HG03095 (cell line): ENCODE results near the gene C19orf33.
"Not testable (repeated sequence)": the region's sequence is repeated elsewhere in the genome, so short reads cannot be mapped to it uniquely, and the experiment has no call there.

Source experiments
- ATAC-seq: cut with Tn5 transposase; IDR thresholded peaks from one replicate; pipeline ENCODE4 v1.9.1; 2021; ENCODE audit warnings: moderate library complexity; ENCODE audit not compliant: unreplicated experiment

C19orf33 gene

DNA sequence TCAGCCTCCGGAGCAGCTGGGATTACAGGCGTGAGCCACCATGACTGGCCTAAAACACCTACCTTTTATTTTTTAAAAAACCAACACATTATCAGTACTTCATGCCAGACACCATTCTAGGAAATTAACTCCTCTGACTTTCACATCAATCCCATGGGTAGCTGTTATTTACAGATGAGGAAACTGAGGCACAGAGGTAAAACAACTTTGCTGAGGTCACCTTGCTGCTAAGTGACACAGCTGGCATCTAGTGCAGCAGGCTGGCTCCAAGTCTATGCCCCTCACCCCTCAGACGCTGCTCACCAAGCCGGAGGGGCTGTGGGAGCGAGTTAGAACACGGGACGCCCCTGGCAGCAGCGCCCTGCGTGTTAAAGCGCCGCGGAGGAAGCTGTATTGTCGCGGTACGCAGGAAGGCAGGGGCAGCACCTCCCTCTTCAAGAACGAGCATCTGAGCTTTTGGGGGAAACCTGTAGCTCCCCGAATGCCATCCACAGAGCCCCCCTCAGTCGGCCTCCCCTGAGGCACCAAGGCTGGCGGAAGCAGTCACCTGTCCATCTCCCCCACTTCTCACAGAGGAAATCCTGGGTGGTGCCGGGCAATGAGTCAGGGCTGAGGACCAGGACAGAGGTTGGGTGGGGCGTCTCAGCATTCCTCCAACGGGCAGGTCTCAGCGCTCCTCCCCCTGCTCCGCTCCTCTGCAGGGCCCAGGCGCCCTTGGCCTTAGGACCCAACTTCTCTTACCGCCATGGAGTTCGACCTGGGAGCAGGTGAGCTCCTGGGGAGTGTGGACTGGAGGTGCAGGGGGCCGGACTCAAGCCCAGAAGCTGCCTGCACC lies at the start of gene C19orf33:
Gene C19orf33 (plus strand): TSS at position 735 of the 835 bp plus-strand sequence. CDS start 11 bp downstream, at position 746.
- ATAC-seq = no peak

DNA sequence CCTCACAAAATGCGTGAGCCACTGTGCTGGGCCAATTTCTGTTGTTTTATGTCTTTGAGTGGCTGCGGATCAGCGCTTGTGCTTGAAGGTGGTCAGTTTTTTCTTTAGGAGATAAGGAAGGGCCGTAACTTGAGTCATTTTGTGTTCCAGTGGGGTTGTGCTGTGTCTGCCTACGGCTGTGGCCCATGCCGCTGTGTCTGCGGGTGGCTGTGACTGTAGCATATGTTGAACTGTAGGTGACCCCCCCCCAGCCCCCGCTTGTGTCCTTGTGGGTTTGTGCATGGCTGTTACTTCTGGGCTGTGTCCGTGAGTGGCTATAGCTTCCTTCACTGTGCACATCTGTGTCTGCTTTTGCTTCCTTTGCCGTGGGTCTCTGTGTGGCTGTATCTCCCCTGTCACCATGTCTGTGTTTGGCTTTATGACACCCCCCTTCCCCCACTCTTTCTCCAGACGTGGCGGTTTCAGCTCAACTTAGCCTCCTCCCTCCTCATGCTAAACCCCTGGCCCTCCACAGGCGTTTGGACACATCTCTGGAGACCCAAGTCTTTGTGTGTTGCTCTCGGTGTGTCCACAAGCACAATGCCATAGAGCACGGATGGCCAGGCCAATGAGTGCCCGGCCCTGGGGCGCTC lies 48.6 kb upstream of the C19orf33 start:
- no peak for ATAC-seq

DNA sequence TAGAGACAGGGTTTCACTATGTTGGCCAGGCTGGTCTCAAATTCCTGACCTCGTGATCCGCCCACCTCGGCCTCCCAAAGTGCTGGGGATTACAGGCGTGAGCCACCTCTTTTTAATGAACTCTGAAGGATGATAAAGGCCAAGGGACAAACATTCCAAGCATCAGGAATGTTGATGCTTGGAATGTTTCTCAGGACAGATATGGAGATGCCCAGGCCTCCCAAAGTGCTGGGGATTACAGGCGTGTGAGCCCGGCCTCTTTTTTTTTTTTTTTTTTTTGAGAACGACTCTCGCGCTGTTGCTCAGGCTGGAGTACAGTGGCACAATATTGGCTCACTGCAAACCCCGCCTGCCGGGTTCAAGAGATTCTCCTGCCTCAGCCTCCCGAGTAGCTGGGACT lies 42.1 kb upstream of the C19orf33 start:
- ATAC-seq = not testable (repeated sequence)

DNA sequence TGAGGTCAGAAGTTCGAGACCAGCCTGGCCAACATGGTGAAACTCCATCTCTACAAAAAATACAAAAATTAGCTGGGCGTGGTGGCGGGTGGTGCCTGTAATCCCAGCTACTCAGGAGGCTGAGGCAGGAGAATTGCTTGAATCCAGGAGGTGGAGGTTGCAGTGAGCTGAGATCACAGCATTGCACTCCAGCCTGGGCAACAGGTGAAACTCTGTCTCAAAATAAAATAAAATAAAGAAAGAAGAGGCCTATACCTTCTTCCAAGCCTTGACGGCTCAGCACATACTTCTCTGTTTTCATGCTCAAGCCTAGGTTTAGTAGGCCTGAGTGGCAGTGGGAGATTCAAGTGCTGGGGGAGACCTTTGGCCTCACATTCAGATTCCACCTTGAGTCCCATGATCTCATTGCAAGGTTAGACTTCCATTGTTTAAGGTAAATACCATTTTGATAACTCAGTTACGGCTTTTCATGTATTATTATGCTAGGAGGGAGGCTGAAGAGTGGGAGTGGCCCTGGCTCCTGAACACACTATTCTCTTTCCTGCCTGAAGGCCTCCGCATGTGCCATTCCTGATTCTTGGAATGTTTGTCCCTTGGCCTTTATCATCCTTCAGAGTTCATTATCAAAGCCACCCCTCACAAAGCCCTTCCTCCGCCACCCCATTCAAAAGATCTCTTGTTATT lies 41.3 kb upstream of the C19orf33 start:
- no peak for ATAC-seq

DNA sequence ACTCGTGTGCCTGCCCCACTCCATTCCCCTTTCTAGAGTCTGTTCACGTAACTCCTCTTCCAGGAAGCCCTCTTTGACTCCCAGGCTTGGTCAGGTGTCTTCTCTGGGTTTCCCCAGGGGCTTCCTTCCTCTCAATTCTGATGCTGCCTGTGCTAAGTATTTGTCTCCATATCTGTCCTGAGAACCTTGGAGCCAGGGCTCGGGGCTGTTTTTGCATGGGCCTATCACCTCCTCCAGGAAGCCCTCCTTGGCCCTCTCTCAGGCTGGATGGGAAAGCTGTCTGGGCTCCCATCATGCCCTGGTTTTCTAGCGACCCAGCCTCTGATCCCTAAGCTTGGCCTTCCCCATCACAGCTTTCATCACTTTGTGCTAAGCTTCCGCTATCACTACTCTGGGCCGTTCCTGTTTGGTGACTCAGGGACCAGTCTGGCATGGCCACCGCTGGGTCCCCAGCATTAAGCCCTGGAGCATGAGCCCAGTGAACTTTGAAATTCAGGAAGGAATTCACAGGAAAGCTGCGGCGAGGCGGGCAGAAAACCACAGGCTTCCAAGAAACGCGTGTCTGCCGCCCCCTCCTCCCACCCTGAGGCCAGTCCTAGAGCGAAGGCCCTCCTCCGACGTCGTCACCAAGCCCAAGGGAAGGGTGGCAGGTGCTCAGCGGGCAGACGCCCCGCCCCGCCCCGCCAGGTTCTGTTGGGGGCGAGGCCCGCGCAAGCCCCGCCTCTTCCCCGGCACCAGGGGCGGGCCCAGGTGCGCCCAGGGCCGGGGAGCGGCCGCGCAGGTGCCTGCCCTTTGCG lies 40.2 kb upstream of the C19orf33 start:
- ATAC-seq = peak; percentile 55

DNA sequence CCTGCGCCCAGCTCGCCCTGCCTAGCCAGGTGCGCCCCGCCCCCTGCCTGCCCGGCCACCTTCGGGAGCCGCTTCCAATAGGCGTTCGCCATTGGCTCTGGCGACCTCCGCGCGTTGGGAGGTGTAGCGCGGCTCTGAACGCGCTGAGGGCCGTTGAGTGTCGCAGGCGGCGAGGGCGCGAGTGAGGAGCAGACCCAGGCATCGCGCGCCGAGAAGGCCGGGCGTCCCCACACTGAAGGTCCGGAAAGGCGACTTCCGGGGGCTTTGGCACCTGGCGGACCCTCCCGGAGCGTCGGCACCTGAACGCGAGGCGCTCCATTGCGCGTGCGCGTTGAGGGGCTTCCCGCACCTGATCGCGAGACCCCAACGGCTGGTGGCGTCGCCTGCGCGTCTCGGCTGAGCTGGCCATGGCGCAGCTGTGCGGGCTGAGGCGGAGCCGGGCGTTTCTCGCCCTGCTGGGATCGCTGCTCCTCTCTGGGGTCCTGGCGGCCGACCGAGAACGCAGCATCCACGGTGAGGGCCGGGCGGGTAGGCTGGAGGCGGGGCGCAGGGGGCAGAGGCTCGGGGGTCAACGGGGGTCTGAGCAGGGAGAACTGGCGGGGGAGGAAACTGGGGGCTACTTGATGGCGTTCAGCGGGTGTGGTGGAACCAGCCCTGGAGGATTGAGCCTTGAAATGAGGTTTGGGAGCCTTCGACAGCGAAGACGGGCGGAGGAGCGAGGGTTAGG lies 39.4 kb upstream of the C19orf33 start, which contains the start of gene SPINT2:
Gene SPINT2 (plus strand): TSS at position 88 of the 727 bp plus-strand sequence. CDS start 320 bp downstream, at position 408.
- ATAC-seq = peak; percentile 6

DNA sequence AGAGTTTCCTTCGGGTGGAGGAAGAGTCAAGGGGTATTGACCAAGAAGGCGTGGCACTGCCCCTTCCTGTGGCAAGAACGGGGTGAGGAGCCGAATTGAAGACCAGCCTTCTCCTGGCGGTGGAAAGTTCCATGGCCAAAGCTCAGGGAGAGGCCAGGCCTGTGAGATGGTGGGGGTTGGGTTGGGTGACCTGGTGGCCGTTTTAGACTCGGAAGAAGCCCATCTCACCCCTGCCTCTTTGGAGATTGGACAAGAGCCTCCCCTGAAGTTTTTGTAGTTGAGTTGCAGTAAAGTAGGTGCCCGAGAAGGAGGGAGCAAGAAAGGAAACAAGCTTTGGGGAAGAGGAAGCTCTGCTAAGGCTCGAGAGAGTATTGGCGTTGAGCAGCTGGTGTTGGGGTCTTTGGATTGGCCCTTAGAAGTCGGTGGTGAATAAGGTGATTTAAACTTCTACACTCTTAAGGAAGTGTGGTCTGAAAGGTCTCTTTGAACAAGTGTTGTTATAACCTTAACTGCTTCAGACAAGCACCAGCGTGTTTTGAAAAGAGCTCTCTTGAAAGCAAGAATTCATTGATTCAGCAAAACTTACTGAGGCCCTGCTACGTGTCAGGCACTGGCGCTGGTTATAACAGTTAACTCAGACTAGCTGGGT lies 38.7 kb upstream of the C19orf33 start:
- ATAC-seq = no peak

DNA sequence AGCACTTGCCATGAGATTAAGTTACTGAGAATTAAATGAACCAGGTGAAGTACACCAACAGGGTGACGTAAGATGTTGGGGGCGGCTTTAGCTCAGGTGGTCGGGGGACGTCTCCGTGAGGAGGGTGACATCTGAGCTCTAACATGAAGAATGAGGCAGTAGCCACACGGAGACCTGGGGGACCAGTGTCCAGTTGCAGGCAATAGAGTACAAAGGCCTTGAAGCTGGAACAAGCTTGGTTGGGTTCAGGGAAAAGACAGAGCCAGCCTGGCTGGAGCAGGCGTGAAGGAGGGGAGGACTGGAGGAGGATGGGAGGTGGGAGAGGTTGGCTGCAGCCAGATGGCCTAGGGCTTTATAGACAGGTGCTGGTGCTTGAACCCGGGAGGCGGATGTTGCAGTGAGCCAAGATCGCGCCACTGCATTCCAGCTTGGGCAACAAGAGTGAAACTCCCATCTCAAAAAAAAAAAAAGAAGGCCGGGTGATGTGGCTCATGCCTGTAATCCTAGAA lies 38.1 kb upstream of the C19orf33 start:
- ATAC-seq = no peak

DNA sequence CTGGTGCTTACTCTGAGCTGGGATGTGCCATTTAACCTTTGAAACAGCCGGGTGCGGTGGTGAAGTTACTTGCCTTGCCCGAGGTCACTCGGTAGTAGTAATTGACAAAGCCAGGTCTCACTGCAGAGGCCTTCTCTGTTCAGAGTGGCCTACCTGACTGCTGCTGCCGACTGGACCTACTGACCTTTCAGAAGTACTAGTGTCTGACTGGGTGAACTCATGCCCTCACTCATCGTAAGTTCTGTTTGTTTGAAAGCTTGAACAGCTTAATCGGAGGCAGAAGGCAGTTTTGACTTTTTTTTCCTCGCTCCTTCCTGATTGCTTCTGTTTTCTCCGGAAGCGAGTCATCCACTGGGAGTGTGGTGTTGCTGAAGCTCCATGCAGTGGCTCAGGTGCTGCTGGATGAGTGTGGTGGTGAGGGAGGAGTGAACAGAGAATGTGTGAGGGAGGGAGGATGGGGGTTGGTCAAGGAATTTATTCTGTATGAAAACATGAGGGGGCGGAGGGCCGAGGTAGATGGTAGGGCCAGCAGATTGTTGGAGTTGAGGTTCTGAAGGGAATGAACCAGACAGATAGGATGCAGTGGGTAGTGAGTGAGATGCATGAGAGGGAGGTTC lies 37.0 kb upstream of the C19orf33 start:
- no peak for ATAC-seq

DNA sequence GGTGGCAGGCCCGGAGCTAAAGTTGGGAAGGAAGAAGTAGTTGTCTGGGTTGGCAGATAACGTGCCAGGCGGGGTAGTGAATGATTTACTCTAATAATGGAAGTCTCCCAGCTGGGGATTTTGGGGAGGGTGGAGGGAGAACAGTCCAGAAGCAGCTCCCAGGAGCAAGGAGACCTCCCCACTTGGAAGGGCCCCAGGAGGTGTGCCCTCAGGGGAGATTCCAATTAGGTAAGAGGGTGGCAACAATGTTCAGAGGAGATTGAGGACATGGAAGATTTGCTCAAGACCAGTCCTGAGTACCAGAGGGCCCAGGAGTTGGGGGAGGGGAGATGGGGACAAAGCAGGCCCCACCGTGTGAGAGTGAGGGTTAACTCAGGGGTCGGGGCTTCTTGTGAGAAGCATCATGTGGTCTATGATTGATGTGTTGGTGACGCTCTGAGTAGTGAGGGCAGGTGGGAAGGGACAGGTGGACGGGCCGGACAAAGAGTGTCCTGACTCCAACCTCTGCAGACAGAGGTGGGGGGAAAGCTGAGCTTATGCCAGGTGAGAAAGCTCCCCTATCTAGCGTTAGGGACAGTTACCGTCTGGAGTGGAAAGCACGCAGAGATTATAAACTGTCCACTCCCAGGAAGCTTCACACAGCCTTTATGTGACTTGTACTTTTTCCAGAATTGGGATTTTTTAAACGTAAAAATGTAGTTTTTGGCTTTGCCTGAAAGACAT lies 36.1 kb upstream of the C19orf33 start:
- no peak for ATAC-seq

DNA sequence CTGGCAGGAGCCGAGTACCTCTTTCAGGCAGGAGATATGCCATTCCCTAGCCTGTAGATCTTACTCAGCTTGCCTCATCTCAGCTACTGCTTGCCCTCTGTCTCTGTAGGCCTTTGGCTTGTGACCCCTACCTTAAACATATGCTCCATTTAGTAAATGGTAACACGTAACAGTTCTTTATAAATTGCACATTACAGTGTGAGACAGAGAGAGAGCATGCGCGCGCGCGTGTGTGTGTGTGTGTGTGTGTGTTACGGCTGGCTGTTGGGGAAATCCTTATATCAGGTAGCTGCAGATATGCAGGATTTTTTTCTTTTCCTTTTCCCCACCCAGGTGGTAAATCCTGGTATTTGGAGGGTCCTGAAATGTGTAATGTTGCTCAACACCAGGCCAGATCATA lies 35.5 kb upstream of the C19orf33 start:
- ATAC-seq = no peak

DNA sequence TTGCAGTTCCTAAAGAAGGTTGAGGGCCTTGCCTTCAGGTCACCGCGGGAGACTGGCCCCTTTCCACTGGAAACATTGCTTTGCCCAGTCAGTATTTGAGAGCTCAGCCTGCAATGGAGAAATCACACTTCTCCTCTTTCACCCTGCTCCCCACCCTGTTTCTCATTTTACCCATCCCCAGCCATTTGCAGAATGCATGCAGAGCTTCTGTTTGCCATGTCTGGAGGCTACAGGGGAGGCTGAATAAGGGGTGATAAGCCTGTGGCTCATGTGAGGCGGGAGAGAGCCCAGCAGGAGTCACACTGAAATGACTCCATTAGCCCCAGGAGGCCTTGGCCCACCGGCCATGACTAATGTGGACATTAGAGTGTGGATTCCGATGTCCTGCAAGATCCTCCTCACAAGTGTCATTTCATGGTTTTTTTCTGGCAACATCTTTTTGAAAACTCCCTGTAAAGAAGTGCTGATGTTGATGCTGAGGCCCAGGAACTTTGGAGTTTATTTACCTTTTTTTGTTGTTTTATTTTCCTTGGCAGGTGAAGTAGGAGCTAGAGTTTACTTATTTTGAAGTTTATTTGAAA lies 33.4 kb upstream of the C19orf33 start:
- no peak for ATAC-seq

DNA sequence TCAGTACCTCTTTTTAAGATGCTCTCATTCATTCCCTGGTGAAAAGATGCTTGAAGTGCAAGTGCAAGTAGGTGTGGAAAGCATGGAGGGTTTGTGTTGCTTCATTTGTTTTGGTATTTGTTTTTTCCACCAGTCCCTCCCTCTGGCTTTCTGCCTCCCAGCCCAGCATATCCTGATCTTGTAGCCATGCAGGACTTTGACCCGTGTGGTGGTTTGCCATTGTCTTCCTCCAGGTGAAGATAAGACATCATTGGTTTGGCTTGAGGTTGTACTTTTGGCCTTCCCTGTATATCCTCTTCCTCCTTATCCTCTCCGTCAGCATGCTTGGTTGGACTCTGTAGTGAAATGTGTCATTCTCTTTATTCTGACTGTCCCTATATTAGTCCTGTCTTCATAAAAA lies 30.6 kb upstream of the C19orf33 start:
- ATAC-seq = no peak

DNA sequence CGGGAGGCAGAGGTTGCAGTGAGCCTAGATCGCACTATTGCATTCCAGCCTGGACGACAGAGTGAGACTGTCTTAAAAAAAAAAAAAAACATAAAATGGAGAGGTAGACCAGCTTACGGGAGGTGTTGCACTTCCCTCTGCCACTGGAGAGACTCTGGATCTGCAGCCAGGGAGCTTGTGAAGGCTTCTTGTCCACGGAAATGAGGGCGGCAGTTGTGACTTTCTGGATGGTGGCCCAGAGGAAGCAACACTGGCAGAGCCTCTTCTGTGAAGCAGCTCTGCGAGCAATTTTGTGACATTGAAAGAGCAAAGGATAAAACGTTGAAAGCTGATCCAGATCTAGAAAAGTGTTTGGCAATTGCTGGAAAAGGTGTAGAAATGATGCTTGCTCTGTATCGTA lies 29.3 kb upstream of the C19orf33 start:
- no peak for ATAC-seq

DNA sequence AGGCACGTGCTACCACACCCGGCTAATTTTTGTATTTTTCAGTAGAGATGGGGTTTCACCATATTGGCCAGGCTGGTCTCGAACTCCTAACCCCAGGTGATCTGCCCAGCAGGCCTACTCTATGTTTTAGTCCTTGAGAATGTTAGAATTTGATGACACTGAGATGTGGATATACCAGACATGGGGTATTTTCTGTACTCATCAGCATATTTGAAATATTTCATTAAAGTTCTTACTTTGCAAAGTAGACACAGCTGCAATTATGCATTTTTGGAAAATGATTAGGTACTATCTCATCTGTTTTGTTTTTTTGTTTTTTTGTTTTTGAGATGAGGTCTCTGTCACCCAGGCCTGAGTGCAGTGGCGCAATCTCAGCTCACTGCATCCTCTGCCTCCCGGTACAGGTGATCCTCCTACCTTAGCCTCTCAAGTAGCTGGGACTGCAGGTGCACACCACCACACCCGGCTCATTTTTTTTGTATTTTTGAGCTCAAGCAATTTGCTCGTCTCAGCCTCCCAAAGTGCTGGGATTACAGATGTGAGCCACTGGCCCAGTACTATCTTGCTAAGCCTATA lies 27.0 kb upstream of the C19orf33 start:
- ATAC-seq = no peak

DNA sequence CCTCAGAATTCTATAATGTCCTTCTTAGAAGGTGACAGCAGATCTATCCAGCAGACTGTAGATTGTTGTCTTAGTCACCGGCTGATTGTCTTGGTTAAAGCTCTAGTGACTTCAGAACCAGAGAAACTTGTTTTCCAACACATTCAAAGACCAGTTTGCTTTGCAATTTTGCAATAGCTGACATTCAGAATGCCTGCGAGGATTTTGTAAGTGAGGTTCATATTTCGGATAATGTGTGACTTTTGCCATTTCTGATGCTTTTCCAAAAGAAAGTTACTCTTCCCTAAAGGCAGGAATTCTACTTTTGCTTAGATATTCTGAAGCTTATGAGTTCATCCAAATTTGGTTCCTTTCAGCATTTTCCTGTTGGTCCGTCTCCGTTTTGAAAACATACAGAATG lies 26.5 kb upstream of the C19orf33 start:
- ATAC-seq = no peak

DNA sequence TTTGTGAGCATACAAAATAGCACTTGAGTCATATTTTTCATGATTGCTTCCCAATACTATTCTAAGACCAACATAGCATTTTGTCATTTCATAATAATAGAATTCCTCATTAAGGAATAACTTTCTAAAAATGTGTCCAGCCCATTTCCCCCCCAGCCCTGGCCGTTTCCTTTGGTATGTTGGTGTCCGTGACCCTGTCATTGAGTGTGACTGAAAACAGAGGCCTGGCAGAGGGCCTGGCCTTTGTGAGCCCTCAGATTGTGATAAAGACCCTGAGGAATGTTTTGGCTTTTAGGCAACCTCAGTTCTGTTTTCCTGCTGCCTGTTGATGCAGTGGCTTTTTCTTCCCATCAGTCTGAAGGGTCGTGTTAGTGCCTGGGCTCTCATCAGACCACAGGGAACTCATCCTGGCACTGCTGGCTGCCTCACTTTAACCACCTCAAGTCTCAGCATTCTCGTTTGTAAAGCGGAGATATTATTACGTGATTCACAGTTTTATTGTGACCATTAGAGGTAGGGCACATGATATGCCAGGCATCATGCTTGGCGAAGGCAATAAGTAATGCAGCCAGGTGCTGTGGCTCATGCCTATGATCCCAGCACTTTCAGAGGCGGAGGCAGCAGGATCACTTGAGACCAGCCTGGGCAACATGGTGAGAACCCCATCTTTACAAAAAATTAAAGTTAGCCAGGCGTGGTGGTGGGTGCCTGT lies 25.9 kb upstream of the C19orf33 start:
- ATAC-seq = no peak
